Fibroblast of skin of abdomen (primary cell): ENCODE data around the gene VPS13A.
"Not testable (repeated sequence)": the region's sequence is repeated elsewhere in the genome, so short reads cannot be mapped to it uniquely, and the experiment has no call there.

Experiments
- DNase-seq: peaks from one replicate; pipeline ENCODE4 v3.0.0-alpha.2; 2013

VPS13A gene

GRCh38 chr9:77305622-77306400 is 128.5 kb downstream of the VPS13A start:
- peak; percentile 82 for DNase-seq

- DNase-seq: no peak
Observed at GRCh38 chr9:77307166-77307565, 129.8 kb downstream of the VPS13A start.

- DNase-seq: no peak
Observed at GRCh38 chr9:77316058-77316457, 138.7 kb downstream of the VPS13A start.

- no peak for DNase-seq
Observed at GRCh38 chr9:77325058-77325457, 147.7 kb downstream of the VPS13A start.

GRCh38 chr9:77328102-77328501 is 150.8 kb downstream of the VPS13A start:
- no peak for DNase-seq

- DNase-seq: no peak
Observed at GRCh38 chr9:77370064-77370463, 192.7 kb downstream of the VPS13A start.

GRCh38 chr9:77374266-77374665 is 196.9 kb downstream of the VPS13A start:
- DNase-seq: peak; percentile 9

GRCh38 chr9:77375956-77376532 is 198.7 kb downstream of the VPS13A start:
- DNase-seq: peak; percentile 31

GRCh38 chr9:77384406-77384805 is 207.1 kb downstream of the VPS13A start:
- peak; percentile 76 for DNase-seq

- DNase-seq: peak; percentile 77
Observed at GRCh38 chr9:77386187-77386586, 208.9 kb downstream of the VPS13A start.

- DNase-seq: no peak
Observed at GRCh38 chr9:77391834-77392233, 214.5 kb downstream of the VPS13A start.

- no peak for DNase-seq
Observed at GRCh38 chr9:77392328-77392727, 215.0 kb downstream of the VPS13A start.

- DNase-seq: not testable (repeated sequence)
Observed at GRCh38 chr9:77398581-77398980, 221.2 kb downstream of the VPS13A start.

- DNase-seq: no peak
Observed at GRCh38 chr9:77399964-77400363, 222.6 kb downstream of the VPS13A start.

- no peak for DNase-seq
Observed at GRCh38 chr9:77402286-77402685, 225.0 kb downstream of the VPS13A start.

GRCh38 chr9:77403239-77403638 is 225.9 kb downstream of the VPS13A start:
- peak; percentile 42 for DNase-seq

- not testable (repeated sequence) for DNase-seq
Observed at GRCh38 chr9:77408521-77408920, 231.2 kb downstream of the VPS13A start.

- peak; percentile 33 for DNase-seq
Observed at GRCh38 chr9:77417566-77417965, 240.2 kb downstream of the VPS13A start.

- no peak for DNase-seq
Observed at GRCh38 chr9:77418226-77418625, 240.9 kb downstream of the VPS13A start.

GRCh38 chr9:77420641-77421040 is 243.3 kb downstream of the VPS13A start:
- no peak for DNase-seq

- DNase-seq: no peak
Observed at GRCh38 chr9:77421506-77422265, 244.4 kb downstream of the VPS13A start.

GRCh38 chr9:77422969-77423368 is 245.6 kb downstream of the VPS13A start:
- DNase-seq: no peak

- DNase-seq: no peak
Observed at GRCh38 chr9:77423841-77424240, 246.5 kb downstream of the VPS13A start.

GRCh38 chr9:77424993-77425392 is 247.7 kb downstream of the VPS13A start:
- no peak for DNase-seq
